ENCODE data around the gene ANKRD29.

DNA sequence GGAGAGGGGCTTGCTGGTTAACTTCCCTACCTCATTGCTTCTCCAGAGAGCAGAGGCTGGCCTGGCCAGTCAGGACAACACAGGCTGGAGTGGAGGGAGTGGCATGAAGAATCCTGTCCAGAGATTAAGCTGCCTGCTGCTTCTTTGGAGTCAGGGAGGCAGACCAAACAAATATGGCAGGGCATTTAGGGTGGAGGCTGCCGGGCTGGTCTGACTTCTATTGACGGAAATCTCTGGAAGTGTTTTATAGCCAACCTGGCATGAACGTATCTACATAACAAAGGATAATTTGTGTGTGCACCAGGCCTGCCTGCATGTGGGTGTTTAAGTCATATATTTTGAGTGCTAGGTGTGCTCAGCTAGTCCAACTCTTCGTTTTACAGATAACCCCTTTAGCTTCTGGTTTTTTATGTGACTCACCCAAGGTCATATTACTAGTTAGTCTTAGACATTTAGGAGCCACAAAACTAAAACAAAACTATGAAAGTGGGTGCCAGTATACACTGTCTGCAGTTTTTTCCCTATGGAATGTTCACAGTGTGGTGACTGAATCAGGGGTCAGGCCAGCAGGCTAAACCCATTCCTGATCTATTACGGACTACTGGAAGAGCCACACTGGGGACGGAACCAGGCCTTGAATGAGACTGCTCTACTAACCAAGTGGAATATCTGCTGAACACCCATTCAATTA is 81.9 kb downstream of the ANKRD29 start:
- TF ChIP-seq, protein P1, sequence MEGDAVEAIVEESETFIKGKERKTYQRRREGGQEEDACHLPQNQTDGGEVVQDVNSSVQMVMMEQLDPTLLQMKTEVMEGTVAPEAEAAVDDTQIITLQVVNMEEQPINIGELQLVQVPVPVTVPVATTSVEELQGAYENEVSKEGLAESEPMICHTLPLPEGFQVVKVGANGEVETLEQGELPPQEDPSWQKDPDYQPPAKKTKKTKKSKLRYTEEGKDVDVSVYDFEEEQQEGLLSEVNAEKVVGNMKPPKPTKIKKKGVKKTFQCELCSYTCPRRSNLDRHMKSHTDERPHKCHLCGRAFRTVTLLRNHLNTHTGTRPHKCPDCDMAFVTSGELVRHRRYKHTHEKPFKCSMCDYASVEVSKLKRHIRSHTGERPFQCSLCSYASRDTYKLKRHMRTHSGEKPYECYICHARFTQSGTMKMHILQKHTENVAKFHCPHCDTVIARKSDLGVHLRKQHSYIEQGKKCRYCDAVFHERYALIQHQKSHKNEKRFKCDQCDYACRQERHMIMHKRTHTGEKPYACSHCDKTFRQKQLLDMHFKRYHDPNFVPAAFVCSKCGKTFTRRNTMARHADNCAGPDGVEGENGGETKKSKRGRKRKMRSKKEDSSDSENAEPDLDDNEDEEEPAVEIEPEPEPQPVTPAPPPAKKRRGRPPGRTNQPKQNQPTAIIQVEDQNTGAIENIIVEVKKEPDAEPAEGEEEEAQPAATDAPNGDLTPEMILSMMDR (conservative IDR thresholded peaks at IDR 0.05; ENCODE audit: low read length), result no peak
- TF ChIP-seq EZH2phosphoT487 (IDR thresholded peaks at IDR 0.05; ENCODE audit: borderline replicate concordance), result no peak

All from Loucy (cell line).